Left ventricle myocardium superior (tissue), 1 donor: ENCODE data around the gene SLC13A4. TPM values are rescaled to one million over a fixed set of nuclear protein-coding genes. Genes with fewer than 3 reads are reported as not detected.
"Not testable (repeated sequence)": the region's sequence is repeated elsewhere in the genome, so short reads cannot be mapped to it uniquely, and the experiment has no call there.

Experiments used
- ATAC-seq: fragments of 200-7000 bp; cut with Tn5 transposase; one replicate; pipeline ENCODE4 v1.9.1; 2020; ENCODE audit warnings: mild to moderate bottlenecking, moderate library complexity
- DNase-seq: peaks from one replicate; pipeline ENCODE4 v3.0.0-alpha.2; 2020
- intact Hi-C: fragments of 100-400 bp; cut with micrococcal nuclease; formaldehyde crosslinking; loops from one replicate; pipeline ENCODE4 v1.11.0; 2022
- total RNA-seq: library from RNA; stranded (reverse); fragmentation: NEBNext Ultra II Directional; extraction: Animal tissue kit (Norgen Biotek cat#: 25700); gene quantifications from one replicate; pipeline ENCODE4 v1.2.1, GENCODE V29; 2021
- donor health status: DM: no; HTN: yes; CAD: no; lungs with severe emphysema.

Gene SLC13A4
- total RNA-seq, 1 donor from 2014 or later: 0.15 TPM

GRCh38 chr7:135755351-135755753, 27.4 kb upstream of the SLC13A4 start:
- DNase-seq (peak; percentile 71), ATAC-seq (peak; percentile 87)
- intact Hi-C loops: no loop called here

- intact Hi-C loops: no loop called here
- DNase-seq (no peak), ATAC-seq (no peak)
These were observed 25.8 kb upstream of the SLC13A4 start for GRCh38 chr7:135753616-135754413.

GRCh38 chr7:135748770-135749169, 20.8 kb upstream of the SLC13A4 start, which contains the start of gene FAM180A:
TSS of gene FAM180A (minus strand) at chr7:135748813. CDS start at chr7:135748580, 233 bp downstream.
- ATAC-seq (peak; percentile 83), DNase-seq (peak; percentile 86)
- intact Hi-C loops: no loop called here

- intact Hi-C loops: no loop called here
- no peak for ATAC-seq
These were observed 19.4 kb upstream of the SLC13A4 start for GRCh38 chr7:135747366-135747765.

GRCh38 chr7:135745703-135746312, 17.8 kb upstream of the SLC13A4 start:
- DNase-seq (no peak), ATAC-seq (peak; percentile 17)
- intact Hi-C loops: no loop called here

More at GRCh38 chr7:135747366-135747765, 19.4 kb upstream of the SLC13A4 start:
- no peak for DNase-seq

- DNase-seq: no peak
- intact Hi-C loops: no loop called here
- ATAC-seq: no peak
These were observed 17.1 kb upstream of the SLC13A4 start for GRCh38 chr7:135744938-135745702.

- ATAC-seq: peak; percentile 30
- peak; percentile 50 for DNase-seq
- intact Hi-C loops: no loop called here
These were observed 16.1 kb upstream of the SLC13A4 start for GRCh38 chr7:135743907-135744731.

- intact Hi-C loops: no loop called here
- DNase-seq (no peak), ATAC-seq (no peak)
These were observed 14.4 kb upstream of the SLC13A4 start for GRCh38 chr7:135742371-135742770.

- intact Hi-C loops: no loop called here
- peak; percentile 61 for DNase-seq
- peak; percentile 15 for ATAC-seq
These were observed 13.9 kb upstream of the SLC13A4 start for GRCh38 chr7:135741905-135742304.

GRCh38 chr7:135740889-135741288, 12.9 kb upstream of the SLC13A4 start:
- ATAC-seq (no peak), DNase-seq (no peak)
- intact Hi-C loops: no loop called here

- ATAC-seq, intact Hi-C loops: not testable (repeated sequence)
These were observed 9.3 kb upstream of the SLC13A4 start for GRCh38 chr7:135737306-135737647.

GRCh38 chr7:135736586-135737305, 8.8 kb upstream of the SLC13A4 start:
- ATAC-seq: no peak
- no peak for DNase-seq
- intact Hi-C loops: no loop called here

More at GRCh38 chr7:135737306-135737647, 9.3 kb upstream of the SLC13A4 start:
- DNase-seq: not testable (repeated sequence)

GRCh38 chr7:135734343-135734689, 6.3 kb upstream of the SLC13A4 start:
- no peak for DNase-seq
- ATAC-seq: no peak
- intact Hi-C loops: no loop called here

- intact Hi-C loops: no loop called here
- ATAC-seq (no peak), DNase-seq (no peak)
These were observed 5.8 kb upstream of the SLC13A4 start for GRCh38 chr7:135733603-135734342.

- no peak for ATAC-seq
These were observed 3.1 kb upstream of the SLC13A4 start for GRCh38 chr7:135731131-135731530.

GRCh38 chr7:135729230-135729629, 1.2 kb upstream of the SLC13A4 start:
- intact Hi-C loops: no loop called here
- DNase-seq (no peak), ATAC-seq (no peak)

More at GRCh38 chr7:135731131-135731530, 3.1 kb upstream of the SLC13A4 start:
- no peak for DNase-seq
- intact Hi-C loops: no loop called here

- ATAC-seq (no peak), DNase-seq (no peak)
- intact Hi-C loops: no loop called here
These were observed 894 bp downstream of the SLC13A4 start for GRCh38 chr7:135726911-135727673.
